Esophagus muscularis mucosa (tissue), 4 donors: ENCODE results near the gene TMEM117. TPM values are rescaled to one million over a fixed set of nuclear protein-coding genes. Genes with fewer than 3 reads are reported as not detected.

ENCODE experiments used
- DNase-seq: peaks from one replicate; pipeline ENCODE4 v3.0.0-alpha.2; 2017; ENCODE audit errors: extremely low spot score
- H3K27ac ChIP-seq, 4 donors: fragments of 200-600 bp; sonication (generic); replicated peaks in 1 of 4; 1 replicate in 3 of 4; 2 replicates in 1 of 4; pipeline ENCODE4 v1.5.1; 2016 to 2019; ENCODE audit warnings: mild to moderate bottlenecking in 1 of 4
- H3K27me3 ChIP-seq, 4 donors: fragments of 200-600 bp; sonication (generic); one replicate each; pipeline versions ENCODE4 v1.5.1 to v1.6.0; 2016 to 2019
- H3K36me3 ChIP-seq, 4 donors: fragments of 200-600 bp; sonication (generic); one replicate each; pipeline ENCODE4 v1.5.1; 2016 to 2019
- H3K4me1 ChIP-seq, 4 donors: fragments of 200-600 bp; sonication (generic); one replicate each; pipeline ENCODE4 v1.5.1; 2016 to 2019
- H3K4me3 ChIP-seq, 4 donors: fragments of 200-600 bp; sonication (generic); 1 replicate in 2 of 4; 2 replicates in 2 of 4; pipeline ENCODE4 v1.5.1; 2016 to 2019; ENCODE audit warnings: mild to moderate bottlenecking in 4 of 4, moderate library complexity in 1 of 4
- H3K9me3 ChIP-seq, 4 donors: fragments of 200-600 bp; sonication (generic); 1 replicate in 3 of 4; 2 replicates in 1 of 4; pipeline ENCODE4 v1.5.1; 2016 to 2019
- CTCF ChIP-seq, 3 experiments: fragments of 200-600 bp in 2 of 3; fragments of 450-650 bp in 1 of 3; sonication (generic) in 2 of 3; IDR thresholded peaks; one replicate each; pipeline ENCODE4 v1.5.1; 2017 to 2019; ENCODE audit warnings: antibody characterized with exemption in 3 of 3, mild to moderate bottlenecking in 2 of 3, moderate library complexity in 1 of 3
- EP300 ChIP-seq: sonication (generic); formaldehyde crosslinking; IDR thresholded peaks from one replicate; pipeline ENCODE4 v1.6.1; 2017; ENCODE audit warnings: antibody characterized with exemption
- POLR2A ChIP-seq: fragments of 450-650 bp; IDR thresholded peaks from one replicate; pipeline ENCODE4 v1.6.1; 2017; ENCODE audit warnings: antibody characterized with exemption, moderate library complexity, mild to moderate bottlenecking, low read depth
- POLR2AphosphoS5 ChIP-seq, 2 donors: sonication (generic); formaldehyde crosslinking; IDR thresholded peaks; one replicate each; pipeline ENCODE4 v1.6.1; 2017; ENCODE audit warnings: antibody characterized with exemption in 2 of 2
- WGBS: methylation state at CpG from one replicate; pipeline ENCODE4 v1.1.5; 2018; 5-methylcytosine and 5-hydroxymethylcytosine counted together
- intact Hi-C: fragments of 100-400 bp; cut with DNase I; formaldehyde crosslinking; loops from one replicate; pipeline ENCODE4 v1.15.1; 2023
- total RNA-seq, 4 donors: library from RNA; depleted of rRNA; stranded (reverse); fragments of >200 nt; gene quantifications; one replicate each; pipeline versions ENCODE4 v1.1.0 to v1.2.1, GENCODE V29; 2016

Gene TMEM117
- total RNA-seq, 4 donors from 2014 or later = 11.2 to 18.7 (median 12.8) TPM

- TF ChIP-seq POLR2A (no peak), EP300 (no peak), CTCF (IDR thresholded peaks at IDR 0.05) (no peak)
- intact Hi-C loops = no loop called here
These were observed 388.7 kb downstream of the TMEM117 start for GRCh38 chr12:44224399-44225148.

GRCh38 chr12:44225149-44225510 is 389.2 kb downstream of the TMEM117 start:
- H3K4me3 ChIP-seq = no peak overlapping the region
- H3K27ac ChIP-seq = no peak overlapping the region
- intact Hi-C loops = no loop called here
- no peaks in the 10 kb centered on the region for H3K9me3 ChIP-seq
- peaks cover 0 to 23% (median 3%) of the 10 kb centered on the region in 4 donors for H3K4me1 ChIP-seq
- TF ChIP-seq CTCF (IDR thresholded peaks at IDR 0.05) (no peak), EP300 (no peak), POLR2A (no peak), POLR2AphosphoS5 (IDR thresholded peaks at IDR 0.05) (no peak)
- H3K36me3 ChIP-seq = no peaks in the 10 kb centered on the region
- no peak for DNase-seq
- WGBS = 57% methylated on average over 2 of the region's 2 CpGs
- H3K27me3 ChIP-seq = no peaks in the 10 kb centered on the region

More at GRCh38 chr12:44224399-44225148, 388.7 kb downstream of the TMEM117 start:
- no peaks in the 10 kb centered on the region for H3K27me3 ChIP-seq
- peaks cover 0 to 23% (median 3%) of the 10 kb centered on the region in 4 donors for H3K4me1 ChIP-seq
- H3K9me3 ChIP-seq = no peaks in the 10 kb centered on the region
- WGBS = 79% methylated on average over 4 of the region's 4 CpGs
- no peak for DNase-seq
- no peaks in the 10 kb centered on the region for H3K36me3 ChIP-seq
- H3K27ac ChIP-seq = no peak overlapping the region
- no peak overlapping the region for H3K4me3 ChIP-seq

GRCh38 chr12:44227616-44228015 is 391.7 kb downstream of the TMEM117 start:
- Histone ChIP-seq H3K4me3 (no peak overlapping the region), H3K4me1 (peaks cover 0 to 23% (median 3%) of the 10 kb centered on the region in 4 donors), H3K27me3 (no peaks in the 10 kb centered on the region), H3K9me3 (no peaks in the 10 kb centered on the region), H3K36me3 (no peaks in the 10 kb centered on the region), H3K27ac (no peak overlapping the region)
- TF ChIP-seq POLR2A (no peak), POLR2AphosphoS5 (IDR thresholded peaks at IDR 0.05) (no peak), CTCF (IDR thresholded peaks at IDR 0.05) (no peak), EP300 (no peak)
- 96% methylated on average over 2 of the region's 2 CpGs for WGBS
- DNase-seq = no peak
- intact Hi-C loops = no loop called here

GRCh38 chr12:44229846-44230245 is 394.0 kb downstream of the TMEM117 start:
- Histone ChIP-seq H3K9me3 (no peaks in the 10 kb centered on the region), H3K4me3 (no peak overlapping the region), H3K27ac (no peak overlapping the region), H3K4me1 (peaks cover 0 to 12% (median 0%) of the 10 kb centered on the region in 4 donors), H3K36me3 (no peaks in the 10 kb centered on the region), H3K27me3 (no peaks in the 10 kb centered on the region)
- WGBS = 85% methylated on average over 4 of the region's 4 CpGs
- no peak for DNase-seq
- TF ChIP-seq POLR2A (no peak), POLR2AphosphoS5 (IDR thresholded peaks at IDR 0.05) (no peak), EP300 (no peak), CTCF (IDR thresholded peaks at IDR 0.05) (no peak)
- intact Hi-C loops = no loop called here

GRCh38 chr12:44235674-44236073 is 399.8 kb downstream of the TMEM117 start:
- Histone ChIP-seq H3K4me3 (no peak overlapping the region), H3K4me1 (no peaks in the 10 kb centered on the region), H3K9me3 (no peaks in the 10 kb centered on the region), H3K27ac (no peak overlapping the region), H3K27me3 (no peaks in the 10 kb centered on the region), H3K36me3 (no peaks in the 10 kb centered on the region)
- 94% methylated on average over 1 of the region's 1 CpG for WGBS
- intact Hi-C loops = no loop called here
- DNase-seq = no peak
- TF ChIP-seq POLR2A (no peak), POLR2AphosphoS5 (IDR thresholded peaks at IDR 0.05) (no peak), CTCF (IDR thresholded peaks at IDR 0.05) (no peak), EP300 (no peak)
